ENCODE measurements around the gene PRR36.
A peak's percentile ranks its signal among the peaks of the same experiment; 100 is the strongest.

The PRR36 gene

DNA sequence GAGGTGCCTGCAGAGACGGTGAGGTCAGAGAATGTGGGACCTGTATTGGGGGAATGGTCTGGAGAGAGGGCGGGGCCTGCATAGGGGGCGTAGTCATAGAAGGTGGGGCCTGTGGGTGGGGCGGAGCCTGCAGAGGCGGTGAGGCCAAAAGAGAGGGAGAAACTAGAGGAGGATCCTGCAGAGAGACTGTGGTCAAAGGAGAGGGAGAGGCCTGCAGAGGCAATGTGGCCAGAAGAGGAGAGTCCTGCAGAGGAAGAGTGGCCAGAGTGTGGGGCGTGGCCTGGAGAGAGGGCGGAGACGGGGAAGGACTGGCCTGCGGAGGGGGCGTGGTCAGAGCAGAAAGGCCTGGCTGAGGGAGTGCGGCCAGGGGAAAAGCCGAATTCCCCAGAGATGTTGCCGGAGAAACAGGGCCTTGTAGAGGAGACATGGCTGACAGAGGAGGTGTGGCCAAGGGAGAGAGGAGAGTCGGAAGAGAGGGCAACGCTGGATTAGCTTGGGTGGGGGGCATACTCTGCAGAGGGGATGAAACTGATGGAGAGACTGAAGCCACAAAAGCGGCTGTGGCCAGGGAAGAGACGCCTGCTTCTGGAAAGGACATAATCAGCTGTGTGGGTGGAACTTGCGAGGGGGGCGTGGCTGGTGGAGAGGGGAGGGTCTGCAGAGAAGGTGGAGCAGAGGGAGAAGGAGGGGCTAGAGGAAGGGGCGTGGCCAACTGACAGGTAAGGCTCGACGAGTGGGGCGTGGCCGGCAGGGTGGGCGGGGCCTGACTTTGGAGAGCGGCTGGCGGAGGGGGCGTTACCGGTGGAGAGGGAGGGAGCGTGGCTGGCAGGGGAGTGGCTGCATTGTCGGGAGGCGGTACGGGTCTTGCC, 2.5 kb downstream of the PRR36 start:
- Histone ChIP-seq H3K4me1 (peaks cover 0 to 63% (median 44%) of the 10 kb centered on the region in 4 donors), H3K36me3 (no peaks in the 10 kb centered on the region), H3K27me3 (peaks cover 0 to 50% of the 10 kb centered on the region in 2 donors), H3K27ac (no peak overlapping the region), H3K4me3 (peak overlapping the region; percentile 7 to 33), H3K9me3 (no peaks in the 10 kb centered on the region)
- intact Hi-C loops (cut with DNase I; ENCODE audit: low total_unique reads): no loop called here
- peak; percentile 85 to 91 for DNase-seq
- TF ChIP-seq, protein P1, sequence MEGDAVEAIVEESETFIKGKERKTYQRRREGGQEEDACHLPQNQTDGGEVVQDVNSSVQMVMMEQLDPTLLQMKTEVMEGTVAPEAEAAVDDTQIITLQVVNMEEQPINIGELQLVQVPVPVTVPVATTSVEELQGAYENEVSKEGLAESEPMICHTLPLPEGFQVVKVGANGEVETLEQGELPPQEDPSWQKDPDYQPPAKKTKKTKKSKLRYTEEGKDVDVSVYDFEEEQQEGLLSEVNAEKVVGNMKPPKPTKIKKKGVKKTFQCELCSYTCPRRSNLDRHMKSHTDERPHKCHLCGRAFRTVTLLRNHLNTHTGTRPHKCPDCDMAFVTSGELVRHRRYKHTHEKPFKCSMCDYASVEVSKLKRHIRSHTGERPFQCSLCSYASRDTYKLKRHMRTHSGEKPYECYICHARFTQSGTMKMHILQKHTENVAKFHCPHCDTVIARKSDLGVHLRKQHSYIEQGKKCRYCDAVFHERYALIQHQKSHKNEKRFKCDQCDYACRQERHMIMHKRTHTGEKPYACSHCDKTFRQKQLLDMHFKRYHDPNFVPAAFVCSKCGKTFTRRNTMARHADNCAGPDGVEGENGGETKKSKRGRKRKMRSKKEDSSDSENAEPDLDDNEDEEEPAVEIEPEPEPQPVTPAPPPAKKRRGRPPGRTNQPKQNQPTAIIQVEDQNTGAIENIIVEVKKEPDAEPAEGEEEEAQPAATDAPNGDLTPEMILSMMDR (IDR thresholded peaks at IDR 0.05): no peak

DNA sequence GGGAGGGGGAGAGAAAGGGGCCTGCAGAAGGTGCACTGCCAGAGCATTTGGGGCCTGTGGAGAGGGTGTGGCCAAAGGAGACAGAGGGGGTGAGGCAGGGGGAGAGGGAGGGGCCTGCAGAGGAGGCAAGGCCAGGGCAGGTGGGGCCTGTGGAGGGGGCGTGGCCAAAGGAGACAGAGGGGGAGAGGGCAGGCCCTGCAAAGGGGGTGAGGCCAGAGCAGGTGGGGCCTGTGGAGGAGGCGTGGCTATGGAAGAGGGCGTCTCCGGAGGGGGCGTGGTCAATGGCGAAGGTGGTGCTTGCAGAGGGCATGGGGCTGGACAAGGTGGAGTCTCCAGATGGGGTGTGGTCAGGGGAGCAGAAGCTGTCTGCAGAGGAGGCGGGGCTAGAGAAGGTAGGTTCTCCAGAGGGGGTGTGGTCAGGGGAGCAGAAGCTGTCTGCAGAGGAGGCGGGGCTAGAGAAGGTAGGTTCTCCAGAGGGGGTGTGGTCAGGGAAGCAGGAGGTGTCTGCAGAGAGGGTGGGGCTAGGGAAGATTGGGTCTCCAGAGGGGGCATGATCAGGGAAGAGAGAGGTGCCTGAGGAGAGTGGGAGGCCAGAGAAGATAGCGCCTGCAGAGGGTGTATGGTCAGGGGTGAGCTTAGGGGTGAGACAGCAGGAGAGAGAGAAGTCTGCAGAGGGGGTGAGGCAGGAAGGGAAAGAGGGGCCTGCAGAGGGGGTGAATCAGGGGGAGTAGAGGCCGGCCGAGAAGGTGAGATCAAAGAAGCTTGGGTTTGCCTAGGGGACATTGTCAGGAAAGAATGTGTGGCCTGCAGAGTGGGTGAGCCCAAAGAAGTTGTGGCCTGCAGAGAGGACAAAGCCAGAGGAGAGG, 3.4 kb downstream of the PRR36 start:
- intact Hi-C loops (cut with DNase I; ENCODE audit: low total_unique reads): no loop called here
- Histone ChIP-seq H3K27me3 (peaks cover 0 to 52% of the 10 kb centered on the region in 2 donors), H3K4me3 (no peak overlapping the region), H3K9me3 (no peaks in the 10 kb centered on the region), H3K4me1 (peaks cover 0 to 63% (median 44%) of the 10 kb centered on the region in 4 donors), H3K36me3 (no peaks in the 10 kb centered on the region), H3K27ac (no peak overlapping the region)
- DNase-seq: no peak
- TF ChIP-seq, protein P1 (IDR thresholded peaks at IDR 0.05): no peak

DNA sequence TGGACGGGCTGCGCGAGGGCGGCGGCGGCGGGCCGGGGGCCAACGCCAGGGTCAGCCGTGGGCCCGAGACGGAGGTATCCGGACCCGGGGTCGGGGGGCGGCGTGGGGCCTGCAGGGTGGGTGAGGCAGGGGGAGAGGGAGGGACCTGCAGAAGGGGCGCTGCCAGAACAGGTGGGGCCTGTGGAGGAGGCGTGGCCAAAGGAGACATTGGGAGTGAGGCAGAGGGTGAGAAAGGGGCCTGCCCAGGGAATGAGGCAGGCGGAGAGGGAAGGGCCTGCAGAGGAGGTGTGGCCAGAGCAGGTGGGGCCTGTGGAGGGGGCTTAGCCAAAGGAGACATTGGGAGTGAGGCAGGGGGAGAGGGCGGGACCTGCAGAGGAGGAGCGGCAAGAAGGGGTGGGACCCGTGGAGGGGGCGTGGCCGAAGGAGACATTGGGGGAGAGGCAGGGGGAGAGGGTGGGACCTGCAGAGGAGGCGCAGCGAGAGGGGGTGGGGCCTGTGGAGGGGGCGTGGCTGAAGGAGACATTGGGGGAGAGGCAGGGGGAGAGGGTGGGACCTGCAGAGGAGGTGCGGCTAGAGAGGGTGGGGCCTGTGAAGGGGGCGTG, 4.2 kb downstream of the PRR36 start:
- H3K4me3 ChIP-seq: peak overlapping the region; percentile 38 to 54
- peaks cover 0 to 63% (median 44%) of the 10 kb centered on the region in 4 donors for H3K4me1 ChIP-seq
- intact Hi-C loops (cut with DNase I; ENCODE audit: low total_unique reads): no loop called here
- H3K9me3 ChIP-seq: no peaks in the 10 kb centered on the region
- peaks cover 0 to 51% of the 10 kb centered on the region in 2 donors for H3K27me3 ChIP-seq
- TF ChIP-seq, protein P1 (IDR thresholded peaks at IDR 0.05): no peak
- no peak for DNase-seq
- H3K36me3 ChIP-seq: no peaks in the 10 kb centered on the region
- H3K27ac ChIP-seq: peak overlapping the region; percentile 29 to 35

DNA sequence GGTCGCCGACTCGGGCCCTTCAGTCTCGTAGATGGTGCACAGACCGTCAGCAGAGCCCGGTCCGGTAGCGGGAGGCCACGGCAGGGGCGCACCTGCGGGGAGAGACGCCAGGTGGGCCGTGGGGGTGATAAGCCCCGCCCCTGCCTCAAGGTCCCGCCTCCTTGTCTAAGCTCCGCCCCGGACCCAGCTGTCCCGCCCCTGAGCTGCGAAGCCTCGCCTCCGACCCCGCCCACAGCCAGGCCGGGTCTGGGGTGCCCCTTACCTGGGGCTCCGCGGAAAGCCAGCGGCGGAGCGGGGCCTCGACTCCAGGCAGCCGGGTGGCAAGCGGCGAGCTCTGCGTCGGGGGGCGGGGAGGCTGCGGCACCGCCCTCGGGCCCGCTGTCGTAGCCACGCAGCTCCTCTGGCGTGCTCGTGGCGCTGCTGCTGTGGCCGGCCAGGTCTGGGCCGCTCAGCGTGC, 4.7 kb downstream of the PRR36 start:
- H3K27ac ChIP-seq: peak overlapping the region; percentile 29 to 35
- intact Hi-C loops (cut with DNase I; ENCODE audit: low total_unique reads): no loop called here
- DNase-seq: no peak
- H3K4me1 ChIP-seq: peaks cover 0 to 60% (median 43%) of the 10 kb centered on the region in 4 donors
- H3K36me3 ChIP-seq: no peaks in the 10 kb centered on the region
- H3K27me3 ChIP-seq: peaks cover 0 to 51% of the 10 kb centered on the region in 2 donors
- peak overlapping the region; percentile 38 to 54 for H3K4me3 ChIP-seq
- H3K9me3 ChIP-seq: no peaks in the 10 kb centered on the region
- TF ChIP-seq, protein P1 (IDR thresholded peaks at IDR 0.05): no peak
